OCI-LY1 (cell line): ENCODE results near the gene ZNF554.

Source experiments
- H2AFZ ChIP-seq: fragments of 200-600 bp; sonication (generic), shearing (Covaris generic); 2 replicates; pipeline ENCODE4 v1.6.0; 2014; ENCODE audit warnings: antibody characterized with exemption, mild to moderate bottlenecking, low read length
- H3F3A ChIP-seq: fragments of 200-600 bp; sonication (generic), shearing (Covaris generic); 2 replicates; pipeline ENCODE4 v1.6.0; 2014; ENCODE audit warnings: mild to moderate bottlenecking, antibody characterized with exemption, low read length, moderate library complexity; ENCODE audit not compliant: insufficient read depth
- H3K27ac ChIP-seq: fragments of 200-600 bp; sonication (generic); 2 replicates; pipeline ENCODE4 v1.5.1; 2014; ENCODE audit warnings: low read length, mixed run types, mild to moderate bottlenecking, low read depth; ENCODE audit not compliant: poor library complexity, severe bottlenecking
- H3K27me3 ChIP-seq: fragments of 200-600 bp; sonication (generic); 2 replicates; pipeline ENCODE4 v1.6.0; 2014; ENCODE audit warnings: antibody characterized with exemption, mild to moderate bottlenecking, low read length, moderate library complexity; ENCODE audit not compliant: insufficient read depth
- H3K36me3 ChIP-seq: fragments of 200-600 bp; sonication (generic); 2 replicates; pipeline ENCODE4 v1.6.1; 2014; ENCODE audit warnings: mild to moderate bottlenecking, antibody characterized with exemption, low read length, moderate library complexity, mixed read lengths; ENCODE audit not compliant: insufficient read depth
- H3K4me1 ChIP-seq: fragments of 200-600 bp; sonication (generic); 2 replicates; pipeline ENCODE4 v1.5.1; 2014; ENCODE audit warnings: mild to moderate bottlenecking, low read length, moderate library complexity; ENCODE audit not compliant: insufficient read depth, severe bottlenecking
- H3K4me2 ChIP-seq: fragments of 200-600 bp; sonication (generic), shearing (Covaris generic); 2 replicates; pipeline ENCODE4 v1.6.1; 2014; ENCODE audit warnings: low read length
- H3K4me3 ChIP-seq: fragments of 200-600 bp; sonication (generic); 2 replicates; pipeline ENCODE4 v1.5.1; 2014; ENCODE audit warnings: low read length, low read depth, mild to moderate bottlenecking, mixed read lengths; ENCODE audit not compliant: poor library complexity, severe bottlenecking
- H3K79me2 ChIP-seq: fragments of 200-600 bp; shearing (Covaris generic); 2 replicates; pipeline ENCODE4 v1.6.1; 2016; ENCODE audit warnings: mixed run types, low read length, mixed read lengths; ENCODE audit not compliant: insufficient read depth
- H3K9ac ChIP-seq: fragments of 200-600 bp; sonication (generic), shearing (Covaris generic); 2 replicates; pipeline ENCODE4 v1.6.1; 2014; ENCODE audit warnings: mild to moderate bottlenecking, low read length, mixed read lengths
- H3K9me2 ChIP-seq: fragments of 200-600 bp; sonication (generic), shearing (Covaris generic); 2 replicates; pipeline ENCODE4 v1.6.1; 2014; ENCODE audit warnings: low read depth, mild to moderate bottlenecking, low read length, mixed read lengths
- H3K9me3 ChIP-seq: fragments of 200-600 bp; shearing (Covaris generic); 2 replicates; pipeline ENCODE4 v1.6.1; 2014; ENCODE audit warnings: low read length, mixed read lengths
- H4K20me1 ChIP-seq: fragments of 200-600 bp; sonication (generic), shearing (Covaris generic); 2 replicates; pipeline ENCODE4 v1.6.0; 2016; ENCODE audit warnings: mild to moderate bottlenecking, low read length; ENCODE audit not compliant: insufficient read depth
- EZH2 ChIP-seq: fragments of 200-600 bp; sonication (generic), shearing (Covaris generic); IDR thresholded peaks from 2 replicates; pipeline ENCODE4 v1.8.0; 2017; ENCODE audit warnings: borderline replicate concordance, mixed run types, mild to moderate bottlenecking, antibody characterized with exemption, low read length, moderate library complexity, mixed read lengths
- TF ChIP-seq, protein P1 (sequence below): fragments of 200-600 bp; sonication (generic), shearing (Covaris generic); IDR thresholded peaks from 2 replicates; pipeline ENCODE4 v1.5.1; 2017; ENCODE audit warnings: mild to moderate bottlenecking, antibody characterized with exemption, low read length, moderate library complexity, mixed read lengths

Gene ZNF554

DNA sequence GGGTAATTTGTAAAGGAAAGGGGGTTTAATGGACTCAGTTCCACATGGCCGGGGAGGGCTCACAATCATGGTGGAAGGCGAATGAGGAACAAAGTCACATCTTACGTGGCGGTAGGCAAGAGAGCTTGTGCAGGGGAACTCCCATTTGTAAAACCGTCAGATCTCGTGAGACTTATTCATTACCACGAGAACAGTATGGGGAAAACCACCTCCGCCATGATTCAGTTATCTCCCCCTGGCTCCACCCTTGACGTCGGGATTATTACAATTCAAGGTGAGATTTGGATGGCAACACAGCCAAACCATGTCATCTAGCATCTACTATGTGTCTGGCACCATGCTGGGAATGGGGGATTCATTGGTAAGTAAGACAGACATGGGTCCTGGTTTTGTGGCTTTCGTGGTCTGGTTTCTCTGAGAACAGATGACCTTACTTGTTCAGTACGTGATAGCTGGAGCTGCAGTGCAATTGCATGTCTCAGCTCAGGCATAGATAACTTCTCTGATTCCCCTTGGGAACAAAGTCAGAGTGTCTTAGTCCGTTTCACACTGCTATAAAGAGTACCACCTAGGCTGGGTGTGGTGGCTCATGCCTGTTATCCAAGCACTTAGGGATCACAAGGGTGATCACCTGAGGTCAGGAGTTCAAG, 8.3 kb downstream of the ZNF554 start:
- H2AFZ ChIP-seq: no peak overlapping the region
- H3K9ac ChIP-seq: no peak overlapping the region
- no peaks in the 10 kb centered on the region for H3F3A ChIP-seq
- H3K79me2 ChIP-seq: no peaks in the 10 kb centered on the region
- H3K9me2 ChIP-seq: no peaks in the 10 kb centered on the region
- TF ChIP-seq EZH2: no peak
- TF ChIP-seq, protein P1, sequence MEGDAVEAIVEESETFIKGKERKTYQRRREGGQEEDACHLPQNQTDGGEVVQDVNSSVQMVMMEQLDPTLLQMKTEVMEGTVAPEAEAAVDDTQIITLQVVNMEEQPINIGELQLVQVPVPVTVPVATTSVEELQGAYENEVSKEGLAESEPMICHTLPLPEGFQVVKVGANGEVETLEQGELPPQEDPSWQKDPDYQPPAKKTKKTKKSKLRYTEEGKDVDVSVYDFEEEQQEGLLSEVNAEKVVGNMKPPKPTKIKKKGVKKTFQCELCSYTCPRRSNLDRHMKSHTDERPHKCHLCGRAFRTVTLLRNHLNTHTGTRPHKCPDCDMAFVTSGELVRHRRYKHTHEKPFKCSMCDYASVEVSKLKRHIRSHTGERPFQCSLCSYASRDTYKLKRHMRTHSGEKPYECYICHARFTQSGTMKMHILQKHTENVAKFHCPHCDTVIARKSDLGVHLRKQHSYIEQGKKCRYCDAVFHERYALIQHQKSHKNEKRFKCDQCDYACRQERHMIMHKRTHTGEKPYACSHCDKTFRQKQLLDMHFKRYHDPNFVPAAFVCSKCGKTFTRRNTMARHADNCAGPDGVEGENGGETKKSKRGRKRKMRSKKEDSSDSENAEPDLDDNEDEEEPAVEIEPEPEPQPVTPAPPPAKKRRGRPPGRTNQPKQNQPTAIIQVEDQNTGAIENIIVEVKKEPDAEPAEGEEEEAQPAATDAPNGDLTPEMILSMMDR: no peak
- no peak overlapping the region for H3K27ac ChIP-seq
- no peaks in the 10 kb centered on the region for H4K20me1 ChIP-seq
- H3K4me2 ChIP-seq: no peak overlapping the region
- no peaks in the 10 kb centered on the region for H3K4me1 ChIP-seq
- H3K4me3 ChIP-seq: no peak overlapping the region
- H3K9me3 ChIP-seq: peaks cover 2% of the 10 kb centered on the region; the same call in 1 of the 2 replicates
- H3K36me3 ChIP-seq: no peaks in the 10 kb centered on the region
- H3K27me3 ChIP-seq: no peaks in the 10 kb centered on the region

DNA sequence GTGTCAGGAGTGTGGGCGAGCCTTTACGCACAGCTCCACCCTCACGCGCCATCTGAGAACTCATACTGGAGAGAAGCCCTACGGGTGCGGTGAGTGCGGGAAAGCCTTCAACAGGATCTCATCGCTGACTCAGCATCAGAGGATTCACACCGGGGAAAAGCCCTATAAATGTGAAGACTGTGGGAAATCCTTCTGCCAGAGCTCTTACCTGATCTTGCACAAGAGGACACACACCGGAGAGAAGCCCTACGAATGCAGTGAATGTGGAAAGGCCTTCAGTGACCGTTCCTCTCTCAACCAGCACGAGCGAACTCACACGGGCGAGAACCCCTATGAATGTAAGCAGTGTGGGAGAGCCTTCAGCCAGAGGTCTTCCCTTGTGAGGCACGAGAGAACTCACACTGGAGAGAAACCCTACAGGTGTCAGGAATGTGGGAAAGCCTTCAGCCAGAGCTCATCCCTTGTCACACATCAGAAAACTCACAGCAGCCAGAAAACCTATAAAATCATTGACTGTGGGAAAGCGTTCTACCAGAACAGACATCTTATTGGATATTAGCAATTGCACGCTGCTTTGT, 14.7 kb downstream of the ZNF554 start:
- Histone ChIP-seq H3K4me2 (no peak overlapping the region), H3K9me3 (peaks cover 31% of the 10 kb centered on the region)
- TF ChIP-seq, protein P1: no peak
- TF ChIP-seq EZH2: no peak

DNA sequence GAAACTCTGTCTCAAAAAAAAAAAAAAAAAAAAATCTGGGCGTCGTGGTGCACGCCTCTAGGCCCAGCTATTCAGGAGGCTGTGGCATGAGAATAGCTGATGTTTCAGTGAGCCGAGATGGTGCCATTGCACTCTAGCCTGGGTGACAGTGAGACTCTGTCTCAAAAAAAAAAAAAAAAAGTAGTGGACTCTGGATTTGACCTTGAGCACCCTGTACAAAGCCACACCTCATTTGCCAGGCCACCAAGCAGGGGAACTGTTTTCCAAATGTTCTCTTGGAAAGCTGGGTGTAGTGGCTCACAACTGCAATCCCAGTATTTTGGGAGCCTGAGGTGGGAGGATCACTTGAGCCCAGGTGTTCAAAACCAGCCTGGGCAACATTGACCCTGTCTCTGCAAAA, 17.8 kb downstream of the ZNF554 start:
- no peaks in the 10 kb centered on the region for H3F3A ChIP-seq
- no peaks in the 10 kb centered on the region for H3K36me3 ChIP-seq
- H3K9me2 ChIP-seq: no peaks in the 10 kb centered on the region
- TF ChIP-seq, protein P1: no peak
- TF ChIP-seq EZH2: no peak
- H3K79me2 ChIP-seq: no peaks in the 10 kb centered on the region
- H2AFZ ChIP-seq: no peak overlapping the region
- no peak overlapping the region for H3K4me2 ChIP-seq
- peaks cover 31% of the 10 kb centered on the region for H3K9me3 ChIP-seq
- no peak overlapping the region for H3K27ac ChIP-seq
- H4K20me1 ChIP-seq: no peaks in the 10 kb centered on the region
- H3K4me1 ChIP-seq: peaks cover 6% of the 10 kb centered on the region
- H3K27me3 ChIP-seq: no peaks in the 10 kb centered on the region
- H3K4me3 ChIP-seq: no peak overlapping the region
- no peak overlapping the region for H3K9ac ChIP-seq

More for the DNA sequence above, 14.7 kb downstream of the ZNF554 start:
- Histone ChIP-seq H2AFZ (no peak overlapping the region), H3K36me3 (no peaks in the 10 kb centered on the region), H3K27ac (no peak overlapping the region), H3K79me2 (no peaks in the 10 kb centered on the region), H3F3A (no peaks in the 10 kb centered on the region), H3K9me2 (no peaks in the 10 kb centered on the region), H3K27me3 (no peaks in the 10 kb centered on the region), H3K4me1 (no peaks in the 10 kb centered on the region), H4K20me1 (no peaks in the 10 kb centered on the region), H3K9ac (no peak overlapping the region), H3K4me3 (no peak overlapping the region)
